Endodermal cell (in vitro differentiated cells): ENCODE measurements around the gene EIF5A. TPM values are rescaled to one million over a fixed set of nuclear protein-coding genes. Genes with fewer than 3 reads are reported as not detected.
"Not testable (repeated sequence)": the region's sequence is repeated elsewhere in the genome, so short reads cannot be mapped to it uniquely, and the experiment has no call there.

Experiments used
- DNase-seq: peaks from one replicate; pipeline ENCODE4 v3.0.0-alpha.2; 2017
- H3K27ac ChIP-seq: 2 replicates; pipeline ENCODE4 v1.5.1; 2013; ENCODE audit warnings: mild to moderate bottlenecking, low read depth, low read length, moderate library complexity
- H3K27me3 ChIP-seq: 2 replicates; pipeline ENCODE4 v1.6.1; 2013; ENCODE audit warnings: mild to moderate bottlenecking, low read length, moderate library complexity; ENCODE audit not compliant: insufficient read depth, control insufficient read depth, poor library complexity, severe bottlenecking
- H3K36me3 ChIP-seq: 2 replicates; pipeline ENCODE4 v1.7.0; 2013; ENCODE audit warnings: mild to moderate bottlenecking, low read length, moderate library complexity; ENCODE audit not compliant: control insufficient read depth, insufficient read depth
- H3K4me1 ChIP-seq: one replicate; pipeline ENCODE4 v1.7.0; 2013; ENCODE audit warnings: low read length; ENCODE audit not compliant: control insufficient read depth, insufficient read depth
- H3K4me3 ChIP-seq: 2 replicates; pipeline ENCODE4 v1.5.1; 2013; ENCODE audit warnings: mild to moderate bottlenecking, low read length, moderate library complexity
- H3K9ac ChIP-seq: 2 replicates; pipeline ENCODE4 v1.6.1; 2013; ENCODE audit warnings: mild to moderate bottlenecking, low read length, moderate library complexity; ENCODE audit not compliant: poor library complexity, severe bottlenecking; ENCODE audit errors: extremely low read depth
- H3K9me3 ChIP-seq: 2 replicates; pipeline ENCODE4 v1.6.1; 2013; ENCODE audit warnings: mild to moderate bottlenecking, low read length, moderate library complexity; ENCODE audit not compliant: control insufficient read depth
- H3K27ac Mint-ChIP-seq: 2 replicates; pipeline ENCODE4 v1.8.0; 2020; ENCODE audit warnings: mixed read lengths
- H3K27me3 Mint-ChIP-seq: 2 replicates; pipeline ENCODE4 v1.8.0; 2021; ENCODE audit warnings: mild to moderate bottlenecking, mixed read lengths; ENCODE audit not compliant: insufficient read depth
- H3K36me3 Mint-ChIP-seq: 2 replicates; pipeline ENCODE4 v1.8.0; 2020; ENCODE audit warnings: low read depth, mixed read lengths
- H3K4me1 Mint-ChIP-seq: 2 replicates; pipeline ENCODE4 v1.8.0; 2020; ENCODE audit warnings: mixed read lengths
- H3K4me3 Mint-ChIP-seq: 2 replicates; pipeline ENCODE4 v1.8.0; 2020; ENCODE audit warnings: mild to moderate bottlenecking, moderate library complexity, mixed read lengths
- H3K9me3 Mint-ChIP-seq: 2 replicates; pipeline ENCODE4 v1.8.0; 2020; ENCODE audit warnings: mild to moderate bottlenecking, mixed read lengths
- WGBS, 2 experiments: methylation state at CpG; one replicate each; pipeline versions ENCODE4 v1.1.5 to v1.1.7; 2013; ENCODE audit warnings: missing lambda C conversion rate in 2 of 2, mixed read lengths in 1 of 2; ENCODE audit not compliant: insufficient coverage in 1 of 2, insufficient read length in 1 of 2; 5-methylcytosine and 5-hydroxymethylcytosine counted together
- total RNA-seq, 2 donors: library from RNA; stranded (reverse); fragmentation: NEBNext Ultra II Directional in 1 of 2; extraction: Animal tissue kit (Norgen Biotek cat#: 25700) in 1 of 2; gene quantifications; 2 replicates in 1 of 2; 3 replicates in 1 of 2; pipeline ENCODE4 v1.2.1, GENCODE V29; 2021
- TF ChIP-seq, protein P1 (sequence below): fragments of 200-600 bp; sonication (generic); conservative IDR thresholded peaks from 2 replicates; pipeline ENCODE4 v1.5.0; 2021; ENCODE audit warnings: antibody characterized with exemption, mild to moderate bottlenecking

The EIF5A gene
- total RNA-seq, 2 donors from 2014 or later: 488 to 556 TPM

DNA sequence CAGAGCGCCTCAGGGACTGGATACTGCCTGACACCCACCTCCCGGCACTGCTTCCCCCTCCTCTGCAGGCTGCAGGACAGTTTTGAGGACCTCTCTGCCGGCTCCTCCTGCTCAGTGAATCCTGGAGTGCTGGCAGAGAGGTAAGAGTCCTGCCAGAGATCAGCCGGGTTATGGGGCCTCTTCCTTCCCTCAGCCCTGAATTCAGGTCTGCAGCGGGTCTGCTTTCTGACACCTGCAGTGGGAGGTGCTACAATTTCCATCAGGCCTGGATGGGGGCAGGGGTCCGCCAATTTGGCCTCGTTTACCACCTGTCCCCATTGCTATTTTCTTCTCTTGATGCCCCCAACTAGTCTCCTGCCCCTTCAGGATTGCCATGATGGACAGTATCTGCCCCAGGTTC is 24.7 kb downstream of the EIF5A start:
- H3K9me3 ChIP-seq: no peaks in the 10 kb centered on the region
- no peaks in the 10 kb centered on the region for H3K4me1 ChIP-seq
- H3K4me3 ChIP-seq: no peak overlapping the region
- H3K36me3 ChIP-seq: no peaks in the 10 kb centered on the region
- WGBS, 2 experiments: 68 to 76% methylated on average over 4 to 7 of the region's 7 CpGs
- H3K36me3 Mint-ChIP-seq: no peaks in the 10 kb centered on the region
- peaks cover 17% of the 10 kb centered on the region for H3K4me1 Mint-ChIP-seq
- no peaks in the 10 kb centered on the region for H3K27me3 Mint-ChIP-seq
- no peak overlapping the region for H3K27ac ChIP-seq
- H3K9ac ChIP-seq: no peak overlapping the region
- no peak overlapping the region for H3K4me3 Mint-ChIP-seq
- no peak for DNase-seq
- H3K27ac Mint-ChIP-seq: no peak overlapping the region
- no peaks in the 10 kb centered on the region for H3K27me3 ChIP-seq
- H3K9me3 Mint-ChIP-seq: no peaks in the 10 kb centered on the region
- TF ChIP-seq, protein P1, sequence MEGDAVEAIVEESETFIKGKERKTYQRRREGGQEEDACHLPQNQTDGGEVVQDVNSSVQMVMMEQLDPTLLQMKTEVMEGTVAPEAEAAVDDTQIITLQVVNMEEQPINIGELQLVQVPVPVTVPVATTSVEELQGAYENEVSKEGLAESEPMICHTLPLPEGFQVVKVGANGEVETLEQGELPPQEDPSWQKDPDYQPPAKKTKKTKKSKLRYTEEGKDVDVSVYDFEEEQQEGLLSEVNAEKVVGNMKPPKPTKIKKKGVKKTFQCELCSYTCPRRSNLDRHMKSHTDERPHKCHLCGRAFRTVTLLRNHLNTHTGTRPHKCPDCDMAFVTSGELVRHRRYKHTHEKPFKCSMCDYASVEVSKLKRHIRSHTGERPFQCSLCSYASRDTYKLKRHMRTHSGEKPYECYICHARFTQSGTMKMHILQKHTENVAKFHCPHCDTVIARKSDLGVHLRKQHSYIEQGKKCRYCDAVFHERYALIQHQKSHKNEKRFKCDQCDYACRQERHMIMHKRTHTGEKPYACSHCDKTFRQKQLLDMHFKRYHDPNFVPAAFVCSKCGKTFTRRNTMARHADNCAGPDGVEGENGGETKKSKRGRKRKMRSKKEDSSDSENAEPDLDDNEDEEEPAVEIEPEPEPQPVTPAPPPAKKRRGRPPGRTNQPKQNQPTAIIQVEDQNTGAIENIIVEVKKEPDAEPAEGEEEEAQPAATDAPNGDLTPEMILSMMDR: no peak

DNA sequence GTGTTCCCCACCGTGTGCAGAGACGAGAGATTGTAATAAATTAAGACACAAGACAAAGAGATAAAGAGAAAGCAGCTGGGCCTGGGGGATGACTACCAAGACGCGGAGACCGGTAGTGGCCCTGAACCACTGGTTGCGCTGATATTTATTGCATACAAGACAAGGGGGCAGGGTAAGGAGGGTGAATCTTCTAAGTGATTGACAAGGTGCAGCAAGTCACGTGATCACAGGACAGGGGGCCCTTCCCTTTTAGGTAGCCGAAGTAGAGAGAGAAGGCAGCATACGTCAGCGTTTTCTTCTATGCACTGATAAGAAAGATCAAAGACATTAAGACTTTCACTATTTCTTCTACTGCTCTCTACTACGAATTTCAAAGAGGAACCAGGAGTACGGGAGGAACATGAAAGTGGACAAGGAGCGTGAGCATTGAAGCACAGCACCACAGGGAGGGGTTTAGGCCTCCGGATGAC is 25.2 kb downstream of the EIF5A start:
- H3K4me1 Mint-ChIP-seq: peaks cover 20% of the 10 kb centered on the region
- not testable (repeated sequence) for H3K4me3 Mint-ChIP-seq, H3K9me3 Mint-ChIP-seq, H3K27me3 Mint-ChIP-seq, H3K27ac ChIP-seq, H3K9ac ChIP-seq, DNase-seq, H3K36me3 Mint-ChIP-seq, H3K36me3 ChIP-seq, H3K27ac Mint-ChIP-seq, H3K4me1 ChIP-seq, H3K27me3 ChIP-seq, H3K4me3 ChIP-seq, H3K9me3 ChIP-seq
- 86 to 89% methylated on average over 6 to 13 of the region's 14 CpGs for WGBS, 2 experiments

DNA sequence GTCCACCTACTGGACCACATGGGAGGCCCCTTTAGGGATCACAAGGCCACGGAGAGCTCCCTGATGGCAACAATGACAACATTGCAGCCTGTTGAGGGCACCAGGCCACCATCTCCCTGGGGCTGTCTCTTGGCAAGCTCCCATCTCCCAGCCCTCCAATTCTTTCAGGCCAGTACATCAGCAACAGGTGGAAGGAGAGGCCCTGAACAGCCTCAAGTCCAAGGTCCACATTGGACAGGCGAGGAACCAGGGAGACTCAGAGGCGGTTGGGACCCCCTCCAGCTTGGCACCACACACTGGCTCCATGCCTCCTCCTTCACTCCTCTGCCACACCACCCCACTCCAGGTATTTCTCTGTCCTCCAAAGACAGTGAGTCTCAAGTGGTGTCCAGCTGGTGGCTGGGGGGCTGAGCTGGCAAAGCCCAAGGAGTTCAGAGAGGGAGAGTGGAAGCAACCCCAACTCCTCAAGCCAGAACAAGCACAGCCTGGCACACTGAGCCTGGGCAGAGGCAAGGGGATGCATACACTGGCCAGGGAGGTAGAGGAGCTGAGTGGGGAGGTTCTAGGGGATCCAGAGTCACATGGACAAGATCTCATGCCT is 27.6 kb downstream of the EIF5A start:
- DNase-seq: no peak
- Mint-ChIP-seq H3K4me3 (no peak overlapping the region), H3K9me3 (no peaks in the 10 kb centered on the region), H3K27me3 (no peaks in the 10 kb centered on the region), H3K36me3 (no peaks in the 10 kb centered on the region), H3K4me1 (peaks cover 10% of the 10 kb centered on the region), H3K27ac (no peak overlapping the region)
- Histone ChIP-seq H3K9ac (no peak overlapping the region), H3K4me3 (no peak overlapping the region), H3K27me3 (no peaks in the 10 kb centered on the region), H3K4me1 (no peaks in the 10 kb centered on the region), H3K9me3 (no peaks in the 10 kb centered on the region), H3K36me3 (no peaks in the 10 kb centered on the region), H3K27ac (no peak overlapping the region)
- WGBS, 2 experiments: 86 to 95% methylated on average over 2 to 3 of the region's 3 CpGs
- TF ChIP-seq, protein P1: no peak

DNA sequence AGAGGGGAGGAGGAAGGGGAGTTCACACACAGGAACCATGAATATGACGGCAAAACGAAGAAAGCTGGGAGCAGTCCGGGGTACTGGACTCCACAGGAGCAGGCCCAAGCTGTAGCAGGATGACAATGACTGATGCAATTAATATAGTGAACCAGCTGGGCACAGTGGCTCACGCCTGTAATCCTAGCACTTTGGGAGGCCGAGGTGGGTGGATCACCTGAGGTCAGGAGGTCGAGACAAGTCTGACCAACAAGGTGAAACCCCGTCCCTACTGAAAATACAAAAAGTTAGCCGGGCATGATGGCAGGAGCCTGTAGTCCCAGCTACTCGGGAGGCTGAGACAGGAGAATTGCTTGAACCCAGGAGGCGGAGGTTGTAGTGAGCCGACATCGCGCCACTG is 28.3 kb downstream of the EIF5A start:
- H3K27me3 ChIP-seq, H3K9me3 Mint-ChIP-seq, H3K27me3 Mint-ChIP-seq, H3K27ac ChIP-seq, H3K9ac ChIP-seq, DNase-seq, H3K4me3 Mint-ChIP-seq, H3K4me1 ChIP-seq, H3K4me3 ChIP-seq, H3K27ac Mint-ChIP-seq, H3K9me3 ChIP-seq, H3K36me3 ChIP-seq, H3K36me3 Mint-ChIP-seq: not testable (repeated sequence)
- peaks cover 10% of the 10 kb centered on the region for H3K4me1 Mint-ChIP-seq
- 89 to 98% methylated on average over 10 to 13 of the region's 13 CpGs for WGBS, 2 experiments
